ENCODE results near the gene EXOC4. TPM values are rescaled to one million over a fixed set of nuclear protein-coding genes. Genes with fewer than 3 reads are reported as not detected.
A peak's percentile ranks its signal among the peaks of the same experiment; 100 is the strongest.

EXOC4 gene
- total and polyA plus RNA-seq, 2 donors (not counting 3 experiments of a cell fraction or from before 2014, with no cell fraction given), result 20.3 to 73.1 TPM

DNA sequence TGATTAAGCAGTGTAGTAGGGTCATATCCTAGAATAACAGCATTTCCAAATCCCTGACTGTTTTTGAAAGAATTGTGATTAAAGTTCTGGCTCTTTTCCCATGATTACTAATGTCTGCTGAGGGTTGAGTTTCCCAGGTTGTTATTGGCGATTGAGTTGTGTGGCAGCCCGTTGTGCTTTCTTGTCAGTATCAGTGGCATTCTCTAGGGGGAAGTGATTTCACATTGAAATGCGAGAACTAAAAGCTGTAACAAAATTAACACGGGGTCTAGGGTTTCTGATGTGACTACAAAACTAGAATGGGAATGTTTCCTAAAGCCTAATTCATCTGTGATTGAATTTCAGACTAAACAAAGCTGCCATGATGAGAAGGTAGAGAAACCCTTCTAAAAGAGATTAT lies 349.4 kb downstream of the EXOC4 start:
- Histone ChIP-seq H3K4me2 (ENCODE audit: insufficient read depth, low read length) (no peak overlapping the region), H4K20me1 (replicated peaks; ENCODE audit: control insufficient read depth, extremely low read depth, insufficient read depth, low read length) (no peaks in the 10 kb centered on the region), H2AFZ (ENCODE audit: low read depth, low read length) (no peak overlapping the region), H3K9me3 (replicated peaks; ENCODE audit: control insufficient read depth, insufficient read depth, low read length) (no peaks in the 10 kb centered on the region), H3K27me3 (ENCODE audit: control insufficient read depth in 2 of 2, insufficient read depth in 2 of 2, low read length in 2 of 2) (no peaks in the 10 kb centered on the region), H3K27ac (ENCODE audit: insufficient read depth, low read depth, low read length) (no peak overlapping the region), H3K9me1 (replicated peaks; ENCODE audit: control insufficient read depth, extremely low read depth, insufficient read depth, low read length) (no peaks in the 10 kb centered on the region), H3K4me3 (replicated peaks in 1 of 3; ENCODE audit: insufficient read depth in 1 of 3, low read depth in 1 of 3, low read length in 3 of 3) (no peak overlapping the region), H3K79me2 (ENCODE audit: control insufficient read depth, insufficient read depth, low read length) (no peaks in the 10 kb centered on the region), H3K9ac (replicated peaks; ENCODE audit: extremely low read depth, insufficient read depth, low read length) (no peak overlapping the region), H3K4me1 (ENCODE audit: control insufficient read depth, extremely low read depth, insufficient read depth, low read length) (no peaks in the 10 kb centered on the region), H3K36me3 (ENCODE audit: control insufficient read depth in 2 of 2, extremely low read depth in 1 of 2, insufficient read depth in 2 of 2, low read length in 2 of 2) (no peaks in the 10 kb centered on the region)
- DNase-seq (ENCODE audit: low read depth, low spot score), result peak; percentile 73
- dilution Hi-C loops (cut with MboI; ENCODE audit: extremely low pct_ligation_motif_present, low sequenced_read_pairs), result no loop called here
- no peak for FAIRE-seq
- intact Hi-C loops (cut with micrococcal nuclease), result no loop called here
- TF ChIP-seq JUN (IDR thresholded peaks at IDR 0.05; ENCODE audit: borderline replicate concordance, insufficient read depth, insufficient read length, low read depth), result no peak
- TF ChIP-seq, protein P1, sequence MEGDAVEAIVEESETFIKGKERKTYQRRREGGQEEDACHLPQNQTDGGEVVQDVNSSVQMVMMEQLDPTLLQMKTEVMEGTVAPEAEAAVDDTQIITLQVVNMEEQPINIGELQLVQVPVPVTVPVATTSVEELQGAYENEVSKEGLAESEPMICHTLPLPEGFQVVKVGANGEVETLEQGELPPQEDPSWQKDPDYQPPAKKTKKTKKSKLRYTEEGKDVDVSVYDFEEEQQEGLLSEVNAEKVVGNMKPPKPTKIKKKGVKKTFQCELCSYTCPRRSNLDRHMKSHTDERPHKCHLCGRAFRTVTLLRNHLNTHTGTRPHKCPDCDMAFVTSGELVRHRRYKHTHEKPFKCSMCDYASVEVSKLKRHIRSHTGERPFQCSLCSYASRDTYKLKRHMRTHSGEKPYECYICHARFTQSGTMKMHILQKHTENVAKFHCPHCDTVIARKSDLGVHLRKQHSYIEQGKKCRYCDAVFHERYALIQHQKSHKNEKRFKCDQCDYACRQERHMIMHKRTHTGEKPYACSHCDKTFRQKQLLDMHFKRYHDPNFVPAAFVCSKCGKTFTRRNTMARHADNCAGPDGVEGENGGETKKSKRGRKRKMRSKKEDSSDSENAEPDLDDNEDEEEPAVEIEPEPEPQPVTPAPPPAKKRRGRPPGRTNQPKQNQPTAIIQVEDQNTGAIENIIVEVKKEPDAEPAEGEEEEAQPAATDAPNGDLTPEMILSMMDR (IDR thresholded peaks at IDR 0.05; ENCODE audit: extremely low read depth in 1 of 2, insufficient read depth in 1 of 2, low read depth in 1 of 2, low read length in 2 of 2), result no peak
- no peak for TF ChIP-seq GATA2 (IDR thresholded peaks at IDR 0.05; ENCODE audit: insufficient read depth, insufficient read length, low read depth, low read length)
- TF ChIP-seq MYC (IDR thresholded peaks at IDR 0.05; ENCODE audit: low read depth, low read length), result no peak
- no peak for TF ChIP-seq FOS (IDR thresholded peaks at IDR 0.05; ENCODE audit: borderline replicate concordance, insufficient read depth, low read length)
- TF ChIP-seq EZH2 (IDR thresholded peaks at IDR 0.05; ENCODE audit: borderline replicate concordance, low read depth, low read length, severe bottlenecking), result no peak
- TF ChIP-seq POLR2AphosphoS5 (IDR thresholded peaks at IDR 0.05; ENCODE audit: insufficient read depth, low read depth, low read length), result no peak
- TF ChIP-seq, protein P2, sequence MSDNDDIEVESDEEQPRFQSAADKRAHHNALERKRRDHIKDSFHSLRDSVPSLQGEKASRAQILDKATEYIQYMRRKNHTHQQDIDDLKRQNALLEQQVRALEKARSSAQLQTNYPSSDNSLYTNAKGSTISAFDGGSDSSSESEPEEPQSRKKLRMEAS (IDR thresholded peaks at IDR 0.05; ENCODE audit: insufficient read depth, insufficient read length), result no peak
- no peak for TF ChIP-seq POLR2A (IDR thresholded peaks at IDR 0.05; ENCODE audit: low read depth, low read length)
- no TSS peak for BruUV-seq (replicated peaks)
- POLR2A ChIA-PET, result no interaction called here
- CTCF ChIA-PET, result interaction anchor here (1.1 kb wide), 1 partner anchor 10 kb away, joined by 3 read pairs; no protein-coding TSS in a partner anchor
